Measurements from ENCODE around the gene EFL1.
A peak's percentile ranks its signal among the peaks of the same experiment; 100 is the strongest.

EFL1 gene

DNA sequence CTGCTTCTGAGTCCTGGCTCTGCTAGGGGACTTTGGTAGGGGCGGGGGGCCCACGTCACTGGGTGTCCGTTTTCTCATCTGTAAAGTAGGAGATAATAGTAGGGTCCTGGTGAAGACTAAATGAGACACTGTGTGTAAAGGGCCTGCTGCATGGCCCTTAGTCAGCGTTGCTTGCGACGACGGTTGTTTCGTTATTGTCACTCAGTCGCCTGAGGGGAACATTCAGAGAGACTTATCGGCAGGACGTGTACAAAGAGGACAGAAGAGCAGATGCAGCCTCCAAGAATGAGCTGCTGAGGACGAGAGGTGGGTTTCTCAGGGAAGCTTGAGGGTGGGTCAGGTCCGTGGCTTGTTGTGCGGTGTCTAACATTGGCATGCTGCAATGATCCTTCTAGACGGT is 163.9 kb downstream of the EFL1 start:
- TF ChIP-seq, protein P1, sequence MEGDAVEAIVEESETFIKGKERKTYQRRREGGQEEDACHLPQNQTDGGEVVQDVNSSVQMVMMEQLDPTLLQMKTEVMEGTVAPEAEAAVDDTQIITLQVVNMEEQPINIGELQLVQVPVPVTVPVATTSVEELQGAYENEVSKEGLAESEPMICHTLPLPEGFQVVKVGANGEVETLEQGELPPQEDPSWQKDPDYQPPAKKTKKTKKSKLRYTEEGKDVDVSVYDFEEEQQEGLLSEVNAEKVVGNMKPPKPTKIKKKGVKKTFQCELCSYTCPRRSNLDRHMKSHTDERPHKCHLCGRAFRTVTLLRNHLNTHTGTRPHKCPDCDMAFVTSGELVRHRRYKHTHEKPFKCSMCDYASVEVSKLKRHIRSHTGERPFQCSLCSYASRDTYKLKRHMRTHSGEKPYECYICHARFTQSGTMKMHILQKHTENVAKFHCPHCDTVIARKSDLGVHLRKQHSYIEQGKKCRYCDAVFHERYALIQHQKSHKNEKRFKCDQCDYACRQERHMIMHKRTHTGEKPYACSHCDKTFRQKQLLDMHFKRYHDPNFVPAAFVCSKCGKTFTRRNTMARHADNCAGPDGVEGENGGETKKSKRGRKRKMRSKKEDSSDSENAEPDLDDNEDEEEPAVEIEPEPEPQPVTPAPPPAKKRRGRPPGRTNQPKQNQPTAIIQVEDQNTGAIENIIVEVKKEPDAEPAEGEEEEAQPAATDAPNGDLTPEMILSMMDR (IDR thresholded peaks at IDR 0.05) = no peak
- H3K4me1 Mint-ChIP-seq = peaks cover 47% of the 10 kb centered on the region
- H3K36me3 Mint-ChIP-seq (ENCODE audit: low read depth) = no peaks in the 10 kb centered on the region
- DNase-seq = no peak
- H3K27ac Mint-ChIP-seq = no peak overlapping the region
- no peaks in the 10 kb centered on the region for H3K9me3 Mint-ChIP-seq
- peak overlapping the region; percentile 56 for H3K4me3 Mint-ChIP-seq
- no peaks in the 10 kb centered on the region for H3K27me3 Mint-ChIP-seq (ENCODE audit: low read depth, poor library complexity)

DNA sequence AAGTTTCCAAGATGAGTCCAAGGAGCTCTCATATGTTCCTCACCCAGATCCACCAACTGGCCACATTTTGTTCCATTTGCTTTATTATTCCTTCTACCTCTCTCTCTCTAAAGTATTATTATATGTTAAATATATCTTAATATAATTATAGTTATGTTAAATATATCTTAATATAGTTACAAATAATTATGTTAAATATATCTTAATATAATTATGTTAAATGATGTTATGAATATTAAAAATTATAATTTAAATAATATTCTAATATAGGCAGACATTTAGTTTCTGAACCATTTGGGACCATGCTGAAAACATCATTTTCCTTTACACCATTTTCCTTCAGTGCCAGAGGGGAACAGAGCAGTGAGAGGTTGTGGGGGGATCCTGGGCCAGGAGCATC is 166.7 kb downstream of the EFL1 start:
- no peak overlapping the region for H3K27ac Mint-ChIP-seq
- peaks cover 15% of the 10 kb centered on the region for H3K27me3 Mint-ChIP-seq (ENCODE audit: low read depth, poor library complexity)
- H3K9me3 Mint-ChIP-seq = peaks cover 4% of the 10 kb centered on the region
- H3K4me3 Mint-ChIP-seq = no peak overlapping the region
- DNase-seq = no peak
- H3K4me1 Mint-ChIP-seq = peaks cover 28% of the 10 kb centered on the region
- H3K36me3 Mint-ChIP-seq (ENCODE audit: low read depth) = no peaks in the 10 kb centered on the region
- TF ChIP-seq, protein P1 (IDR thresholded peaks at IDR 0.05) = no peak

DNA sequence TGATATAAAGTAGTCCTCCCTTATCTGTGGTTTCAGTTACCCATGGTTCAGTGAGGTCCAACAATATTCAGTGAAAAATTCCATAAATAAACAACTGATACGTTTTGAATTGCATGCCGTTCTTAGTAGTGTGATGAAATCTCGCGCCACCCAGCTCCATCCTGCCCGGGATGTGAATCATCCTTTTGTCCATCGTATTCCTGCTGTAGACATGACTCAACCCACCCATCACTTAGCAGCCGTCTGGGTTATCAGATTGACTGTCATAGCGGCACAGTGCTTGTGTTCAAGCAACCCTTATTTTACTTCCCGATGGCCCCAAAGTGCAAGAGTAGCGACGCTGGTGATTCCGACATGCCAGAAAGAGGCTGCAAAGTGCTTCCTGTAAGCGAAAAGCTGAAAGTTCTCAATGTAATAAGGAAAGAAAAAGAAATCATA is 168.7 kb downstream of the EFL1 start:
- Mint-ChIP-seq H3K4me1 (peaks cover 8% of the 10 kb centered on the region), H3K27me3 (ENCODE audit: low read depth, poor library complexity) (peaks cover 20% of the 10 kb centered on the region), H3K36me3 (ENCODE audit: low read depth) (no peaks in the 10 kb centered on the region), H3K27ac (no peak overlapping the region), H3K9me3 (peaks cover 4% of the 10 kb centered on the region), H3K4me3 (no peak overlapping the region)
- DNase-seq = no peak
- TF ChIP-seq, protein P1 (IDR thresholded peaks at IDR 0.05) = no peak

DNA sequence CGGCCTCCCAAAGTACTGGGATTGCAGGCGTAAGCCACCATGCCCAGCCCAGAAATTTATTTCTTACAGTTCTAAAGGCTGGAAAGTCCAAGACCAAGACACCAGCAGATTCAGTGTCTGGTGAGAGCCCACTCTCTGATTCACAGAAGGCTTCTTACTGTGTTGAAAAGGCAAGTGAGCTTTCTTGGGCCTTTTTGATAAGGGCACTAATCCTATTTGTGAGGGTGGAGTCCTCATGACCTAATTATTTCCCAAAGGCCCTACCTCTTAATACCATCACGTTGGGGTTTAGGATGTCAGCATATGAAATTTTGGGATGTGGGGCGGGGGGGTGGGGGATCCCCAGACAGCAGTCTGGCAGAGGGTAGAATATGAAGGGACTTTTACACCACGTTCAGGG is 169.2 kb downstream of the EFL1 start:
- Mint-ChIP-seq H3K9me3 (peaks cover 4% of the 10 kb centered on the region), H3K4me1 (peaks cover 3% of the 10 kb centered on the region), H3K27ac (no peak overlapping the region), H3K36me3 (ENCODE audit: low read depth) (no peaks in the 10 kb centered on the region), H3K4me3 (no peak overlapping the region), H3K27me3 (ENCODE audit: low read depth, poor library complexity) (peaks cover 20% of the 10 kb centered on the region)
- DNase-seq = no peak
- TF ChIP-seq, protein P1 (IDR thresholded peaks at IDR 0.05) = no peak

DNA sequence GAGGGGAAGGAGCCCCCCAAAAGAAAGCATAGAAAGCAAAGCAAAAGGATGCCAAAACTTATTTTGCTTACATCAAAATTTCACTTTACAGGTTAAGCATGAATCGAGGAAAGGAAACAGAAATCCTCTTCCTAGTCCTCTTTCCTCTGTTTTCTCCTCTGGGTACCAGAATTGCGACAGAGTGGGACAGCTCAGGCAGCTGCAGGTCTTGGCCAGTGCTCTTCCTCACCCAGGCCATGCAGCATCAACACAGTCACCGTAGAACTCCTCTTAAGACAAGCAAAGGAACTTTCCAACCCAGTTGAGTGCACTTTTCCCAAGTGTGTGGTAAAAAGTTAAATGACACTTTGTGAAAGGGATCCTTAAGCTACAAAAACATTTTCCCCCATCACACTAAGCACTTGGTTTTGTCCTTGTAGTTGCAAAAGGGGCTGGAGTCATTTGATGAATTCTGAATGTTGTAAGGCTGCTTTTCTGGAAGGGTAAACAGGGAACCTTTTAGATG is 170.8 kb downstream of the EFL1 start:
- H3K9me3 Mint-ChIP-seq = peaks cover 4% of the 10 kb centered on the region
- H3K27me3 Mint-ChIP-seq (ENCODE audit: low read depth, poor library complexity) = peaks cover 20% of the 10 kb centered on the region
- DNase-seq = no peak
- peaks cover 12% of the 10 kb centered on the region for H3K4me1 Mint-ChIP-seq
- H3K4me3 Mint-ChIP-seq = no peak overlapping the region
- TF ChIP-seq, protein P1 (IDR thresholded peaks at IDR 0.05) = no peak
- H3K27ac Mint-ChIP-seq = no peak overlapping the region
- no peaks in the 10 kb centered on the region for H3K36me3 Mint-ChIP-seq (ENCODE audit: low read depth)

DNA sequence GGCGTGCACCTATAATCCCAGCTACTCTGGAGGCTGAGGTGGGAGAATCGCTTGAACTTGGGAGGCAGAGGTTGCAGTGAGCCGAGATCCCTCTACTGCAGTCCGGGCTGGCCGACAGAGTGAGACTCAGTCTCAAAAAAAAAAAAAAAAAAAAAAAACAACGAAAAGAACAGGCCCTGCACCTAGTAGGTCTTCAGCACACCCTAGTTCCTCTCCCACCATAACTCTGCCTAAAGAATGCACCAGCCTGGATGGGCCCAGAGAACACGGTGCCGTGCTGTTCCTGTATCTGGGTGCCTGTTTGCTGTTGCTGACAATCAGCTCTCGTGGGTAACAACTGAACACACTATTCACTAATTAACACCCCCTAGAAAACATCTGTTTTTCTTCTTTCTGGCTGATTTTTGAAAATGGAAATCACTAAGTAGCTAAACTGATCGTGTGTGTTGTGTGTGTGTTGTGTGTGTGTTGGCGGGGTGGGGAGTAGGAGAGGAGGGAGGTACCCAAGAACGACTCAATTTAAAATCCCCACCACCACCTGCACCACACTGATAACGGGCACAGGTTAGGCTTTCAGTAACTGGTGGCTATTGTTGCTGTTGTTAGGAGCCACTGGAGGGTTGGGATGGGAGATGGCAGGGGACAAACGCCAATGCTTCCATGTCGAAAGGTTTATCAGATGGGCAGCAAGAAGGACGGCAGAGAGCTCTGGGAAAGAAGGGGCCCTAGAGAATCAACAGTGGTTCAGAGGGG is 176.1 kb downstream of the EFL1 start:
- peak overlapping the region; percentile 91 for H3K27ac Mint-ChIP-seq
- H3K4me1 Mint-ChIP-seq = peaks cover 43% of the 10 kb centered on the region
- no peaks in the 10 kb centered on the region for H3K36me3 Mint-ChIP-seq (ENCODE audit: low read depth)
- H3K9me3 Mint-ChIP-seq = no peaks in the 10 kb centered on the region
- DNase-seq = no peak
- peaks cover 20% of the 10 kb centered on the region for H3K27me3 Mint-ChIP-seq (ENCODE audit: low read depth, poor library complexity)
- TF ChIP-seq, protein P1 (IDR thresholded peaks at IDR 0.05) = no peak
- H3K4me3 Mint-ChIP-seq = no peak overlapping the region
